CD4-positive, CD25-positive, alpha-beta regulatory T cell (primary cell): Measurements from ENCODE around the gene SSX2IP. TPM values are rescaled to one million over a fixed set of nuclear protein-coding genes. Genes with fewer than 3 reads are reported as not detected.

ENCODE experiments used
- ATAC-seq, 2 donors: fragments of 150-1000 bp; cut with Tn5 transposase; one replicate each; pipeline ENCODE4 v1.10.0; 2021; ENCODE audit warnings: low read depth in 2 of 2, moderate number of reproducible peaks in 2 of 2, moderate library complexity in 1 of 2
- DNase-seq, 3 donors: peaks; one replicate each; pipeline versions ENCODE4 v3.0.0 to v3.0.0-alpha.2; 2012 to 2022; ENCODE audit warnings: mixed read lengths in 1 of 3
- H3K27ac ChIP-seq: one replicate; pipeline ENCODE4 v1.7.0; 2013; ENCODE audit warnings: mild to moderate bottlenecking, low read length; ENCODE audit not compliant: insufficient read depth, poor library complexity, severe bottlenecking
- H3K27me3 ChIP-seq: one replicate; pipeline ENCODE4 v1.7.0; 2013; ENCODE audit warnings: low read length; ENCODE audit not compliant: control insufficient read depth, insufficient read depth
- H3K36me3 ChIP-seq: one replicate; pipeline ENCODE4 v1.7.0; 2013; ENCODE audit warnings: mild to moderate bottlenecking, low read length, moderate library complexity; ENCODE audit not compliant: control insufficient read depth, insufficient read depth
- H3K4me1 ChIP-seq: 2 replicates; pipeline ENCODE4 v1.7.0; 2013; ENCODE audit warnings: mild to moderate bottlenecking, low read length; ENCODE audit not compliant: insufficient read depth, control insufficient read depth, poor library complexity, severe bottlenecking
- H3K4me3 ChIP-seq: one replicate; pipeline ENCODE4 v1.7.0; 2013; ENCODE audit warnings: low read depth, mild to moderate bottlenecking, low read length, moderate library complexity
- H3K9me3 ChIP-seq, 2 experiments: 1 replicate in 1 of 2; 2 replicates in 1 of 2; pipeline ENCODE4 v1.7.0; 2013; ENCODE audit warnings: low read length in 2 of 2, mild to moderate bottlenecking in 1 of 2, moderate library complexity in 1 of 2; ENCODE audit not compliant: control insufficient read depth in 2 of 2
- H3K27ac Mint-ChIP-seq, 3 donors: one replicate each; pipeline ENCODE4 v1.8.0; 2020 to 2022; ENCODE audit warnings: mild to moderate bottlenecking in 3 of 3, mixed read lengths in 3 of 3, moderate library complexity in 2 of 3
- H3K27me3 Mint-ChIP-seq: one replicate; pipeline ENCODE4 v1.8.0; 2022; ENCODE audit warnings: mild to moderate bottlenecking, mixed read lengths
- H3K36me3 Mint-ChIP-seq: one replicate; pipeline ENCODE4 v1.8.0; 2020; ENCODE audit warnings: mixed read lengths
- H3K4me1 Mint-ChIP-seq, 4 donors: one replicate each; pipeline ENCODE4 v1.8.0; 2020 to 2022; ENCODE audit warnings: mixed read lengths in 4 of 4, mild to moderate bottlenecking in 1 of 4
- H3K4me3 Mint-ChIP-seq, 4 donors: one replicate each; pipeline ENCODE4 v1.8.0; 2020 to 2022; ENCODE audit warnings: mild to moderate bottlenecking in 4 of 4, mixed read lengths in 4 of 4, moderate library complexity in 3 of 4
- H3K9me3 Mint-ChIP-seq, 7 donors: one replicate each; pipeline ENCODE4 v1.8.0; 2020 to 2022; ENCODE audit warnings: mixed read lengths in 7 of 7, mild to moderate bottlenecking in 3 of 7, moderate library complexity in 2 of 7
- polyA plus RNA-seq, 4 donors: library from polyadenylated mRNA; unstranded; fragments of 300-500 nt; fragmentation: Illumina TruSeq; gene quantifications; one replicate each; pipeline ENCODE4 v1.2.3, GENCODE V29; 2021
- total RNA-seq: library from RNA; stranded (reverse); gene quantifications from one replicate; pipeline ENCODE4 v1.2.3, GENCODE V29; 2022

SSX2IP gene
- total and polyA plus RNA-seq, 5 donors from 2014 or later: 1.5 to 9.3 (median 2.9) TPM

DNA sequence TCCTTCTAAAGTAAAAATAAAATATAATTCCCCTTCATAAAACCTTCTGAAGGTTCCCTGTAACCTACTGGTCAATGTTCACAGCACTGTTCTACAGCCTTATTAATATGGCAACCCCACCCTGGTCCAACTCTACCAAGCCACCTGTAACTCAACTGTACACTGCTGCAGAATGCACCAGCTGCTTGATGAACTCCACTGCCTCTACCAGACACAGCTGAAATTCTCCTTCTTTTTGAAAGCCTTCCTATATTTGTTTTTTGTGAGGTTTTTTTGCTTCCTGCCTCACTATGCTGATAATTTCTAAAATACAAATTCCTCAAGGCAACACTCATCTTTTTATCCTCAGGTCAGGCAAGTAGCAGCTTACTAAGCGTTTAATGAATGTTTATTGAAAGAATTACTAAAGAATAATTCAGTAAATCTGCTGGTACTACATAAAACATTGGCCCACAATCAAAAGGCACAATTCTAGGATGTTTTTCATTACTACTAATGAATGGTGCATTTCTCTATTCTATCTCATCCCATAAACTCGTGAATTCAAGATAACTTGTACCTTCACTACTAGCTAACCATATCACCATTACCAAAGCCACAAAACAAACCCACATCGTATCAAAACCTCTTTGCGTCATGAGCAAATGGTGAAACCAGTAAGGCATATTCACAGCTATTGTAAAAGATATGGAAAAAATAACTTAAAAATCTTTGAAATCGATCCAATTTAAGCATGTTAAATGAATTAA lies 2.4 kb downstream of the SSX2IP start:
- peaks cover 0 to 1% (median 0%) of the 10 kb centered on the region in 7 donors for H3K9me3 Mint-ChIP-seq
- DNase-seq: no peak
- H3K4me3 Mint-ChIP-seq: peak overlapping the region in 2 of 4 donors; percentile 47 to 85

DNA sequence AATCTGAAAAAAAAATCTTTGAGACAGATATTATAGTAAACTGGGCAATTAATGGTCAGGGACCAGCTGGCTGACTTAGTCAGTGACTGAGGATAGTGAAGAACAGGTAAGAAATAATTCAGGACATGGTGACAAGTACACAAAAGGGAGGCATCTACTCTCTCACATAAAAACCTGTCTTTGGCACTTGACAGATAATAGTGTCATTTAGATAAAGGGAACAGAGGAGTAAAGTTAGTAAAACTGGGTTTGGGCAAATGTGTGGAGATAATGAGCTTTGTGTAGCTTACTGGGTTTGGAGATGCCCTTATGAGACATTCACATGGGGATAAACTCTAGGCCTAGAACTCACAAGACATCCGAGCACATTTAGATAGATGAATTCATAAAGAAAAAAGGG lies 4.0 kb downstream of the SSX2IP start:
- peak overlapping the region in 1 of 4 donors; percentile 81 for H3K4me3 Mint-ChIP-seq
- DNase-seq (no peak), ATAC-seq (no peak)
- H3K27ac ChIP-seq: no peak overlapping the region
- peaks cover 3% of the 10 kb centered on the region for H3K27me3 ChIP-seq
- H3K27me3 Mint-ChIP-seq: peaks cover 8% of the 10 kb centered on the region
- H3K4me1 Mint-ChIP-seq: peaks cover 0 to 25% (median 22%) of the 10 kb centered on the region in 4 donors
- H3K4me3 ChIP-seq: no peak overlapping the region
- H3K9me3 ChIP-seq: no peaks in the 10 kb centered on the region
- H3K4me1 ChIP-seq: peaks cover 15% of the 10 kb centered on the region
- H3K36me3 Mint-ChIP-seq: peaks cover 3% of the 10 kb centered on the region
- peaks cover 0 to 1% (median 0%) of the 10 kb centered on the region in 7 donors for H3K9me3 Mint-ChIP-seq
- no peaks in the 10 kb centered on the region for H3K36me3 ChIP-seq
- H3K27ac Mint-ChIP-seq: peak overlapping the region in 1 of 3 donors; percentile 80

More for the DNA sequence above, 2.4 kb downstream of the SSX2IP start:
- Histone ChIP-seq H3K27ac (no peak overlapping the region), H3K9me3 (no peaks in the 10 kb centered on the region), H3K4me1 (peaks cover 23% of the 10 kb centered on the region), H3K27me3 (peaks cover 3% of the 10 kb centered on the region), H3K36me3 (no peaks in the 10 kb centered on the region), H3K4me3 (no peak overlapping the region)
- peaks cover 8% of the 10 kb centered on the region for H3K27me3 Mint-ChIP-seq
- H3K4me1 Mint-ChIP-seq: peaks cover 4 to 34% (median 30%) of the 10 kb centered on the region in 4 donors
- ATAC-seq: no peak
- H3K27ac Mint-ChIP-seq: no peak overlapping the region
- H3K36me3 Mint-ChIP-seq: no peaks in the 10 kb centered on the region

DNA sequence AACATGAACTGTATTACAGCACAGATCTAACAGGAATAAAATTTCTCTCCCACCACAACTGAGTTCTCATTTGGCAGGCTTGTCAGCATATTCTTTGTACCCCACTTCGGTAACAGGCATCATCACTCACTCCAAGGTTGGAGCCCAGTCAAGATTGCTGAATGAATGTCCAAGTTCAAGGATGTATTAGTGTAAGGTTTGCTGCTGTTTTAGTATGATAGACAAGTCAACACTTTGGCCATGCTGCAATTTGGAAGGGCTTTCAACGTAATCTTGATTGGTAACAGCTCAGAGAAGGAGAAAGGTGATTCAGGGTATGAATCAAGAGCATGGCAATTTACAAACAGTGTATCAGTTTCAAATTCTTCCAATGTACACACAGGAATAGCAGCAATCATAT lies 6.8 kb downstream of the SSX2IP start:
- H3K4me3 Mint-ChIP-seq: no peak overlapping the region
- Histone ChIP-seq H3K27ac (no peak overlapping the region), H3K4me3 (no peak overlapping the region), H3K9me3 (no peaks in the 10 kb centered on the region), H3K27me3 (no peaks in the 10 kb centered on the region), H3K4me1 (no peaks in the 10 kb centered on the region), H3K36me3 (no peaks in the 10 kb centered on the region)
- ATAC-seq (no peak), DNase-seq (no peak)
- no peak overlapping the region for H3K27ac Mint-ChIP-seq
- peaks cover 7% of the 10 kb centered on the region for H3K36me3 Mint-ChIP-seq
- H3K4me1 Mint-ChIP-seq: peaks cover 0 to 14% (median 5%) of the 10 kb centered on the region in 4 donors
- peaks cover 0 to 4% (median 0%) of the 10 kb centered on the region in 7 donors for H3K9me3 Mint-ChIP-seq
- no peaks in the 10 kb centered on the region for H3K27me3 Mint-ChIP-seq

DNA sequence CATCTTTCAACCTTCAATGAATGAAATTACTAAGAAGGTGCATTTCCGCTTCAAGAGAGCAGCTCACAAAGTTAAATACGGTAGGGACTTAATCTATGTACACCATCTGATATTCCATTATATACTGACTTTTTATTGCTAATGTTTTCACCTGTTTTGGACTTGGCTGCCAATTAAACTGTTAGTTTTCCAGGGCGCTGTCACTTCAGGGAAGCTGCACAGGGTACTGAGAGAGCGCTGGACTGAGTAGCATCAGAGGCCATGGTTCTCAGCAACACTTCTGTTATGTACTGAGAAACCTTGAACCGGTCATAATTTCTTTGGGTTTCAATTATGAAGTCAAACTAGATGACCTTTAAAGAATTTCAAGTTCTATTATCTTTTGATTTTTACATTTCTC lies 8.2 kb downstream of the SSX2IP start:
- Mint-ChIP-seq H3K36me3 (peaks cover 7% of the 10 kb centered on the region), H3K27ac (no peak overlapping the region), H3K27me3 (no peaks in the 10 kb centered on the region), H3K4me1 (peaks cover 0 to 9% (median 4%) of the 10 kb centered on the region in 4 donors), H3K9me3 (peaks cover 0 to 4% (median 0%) of the 10 kb centered on the region in 7 donors), H3K4me3 (no peak overlapping the region)
- no peak for DNase-seq
- Histone ChIP-seq H3K27me3 (no peaks in the 10 kb centered on the region), H3K4me1 (no peaks in the 10 kb centered on the region), H3K27ac (no peak overlapping the region), H3K4me3 (no peak overlapping the region), H3K9me3 (no peaks in the 10 kb centered on the region), H3K36me3 (no peaks in the 10 kb centered on the region)
- ATAC-seq: no peak

DNA sequence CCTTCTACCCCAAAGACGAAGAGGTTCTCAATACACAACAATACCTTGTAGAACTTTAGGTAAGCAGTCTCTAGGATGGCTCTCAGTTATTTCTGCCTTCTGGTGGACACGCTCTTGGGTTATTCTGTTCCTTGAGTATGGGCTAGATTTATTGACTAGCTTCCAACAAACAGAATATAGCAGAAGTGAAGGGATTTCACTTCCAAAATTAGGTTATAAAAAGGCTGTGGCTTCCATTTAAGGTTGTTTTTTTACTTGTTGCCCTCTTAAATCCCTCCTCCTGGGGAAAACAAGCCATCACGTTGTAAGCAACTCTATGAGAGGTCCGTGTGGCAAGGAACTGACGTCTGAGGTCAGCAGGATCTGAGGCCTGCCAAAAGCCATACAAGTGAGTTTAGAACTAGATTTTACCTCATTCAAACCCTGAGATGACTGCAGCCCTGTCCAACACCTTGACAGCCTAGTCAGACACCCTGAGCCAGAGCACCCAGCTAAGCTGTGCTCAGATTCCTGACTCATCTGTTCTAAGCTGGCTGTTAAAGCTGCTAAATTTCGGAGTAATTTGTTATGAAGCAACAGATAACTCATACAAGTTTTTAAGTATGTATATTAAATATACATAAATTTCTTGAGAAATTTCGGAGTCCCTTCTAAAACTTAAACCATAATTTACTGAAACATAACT lies 12.7 kb downstream of the SSX2IP start:
- Mint-ChIP-seq H3K4me1 (peaks cover 0 to 7% (median 2%) of the 10 kb centered on the region in 4 donors), H3K4me3 (no peak overlapping the region), H3K27me3 (no peaks in the 10 kb centered on the region), H3K27ac (no peak overlapping the region), H3K36me3 (peaks cover 7% of the 10 kb centered on the region), H3K9me3 (peaks cover 0 to 4% (median 0%) of the 10 kb centered on the region in 7 donors)
- no peaks in the 10 kb centered on the region for H3K36me3 ChIP-seq
- no peak for ATAC-seq
- H3K4me3 ChIP-seq: no peak overlapping the region
- no peaks in the 10 kb centered on the region for H3K9me3 ChIP-seq
- H3K4me1 ChIP-seq: no peaks in the 10 kb centered on the region
- H3K27me3 ChIP-seq: no peaks in the 10 kb centered on the region
- no peak for DNase-seq
- no peak overlapping the region for H3K27ac ChIP-seq

DNA sequence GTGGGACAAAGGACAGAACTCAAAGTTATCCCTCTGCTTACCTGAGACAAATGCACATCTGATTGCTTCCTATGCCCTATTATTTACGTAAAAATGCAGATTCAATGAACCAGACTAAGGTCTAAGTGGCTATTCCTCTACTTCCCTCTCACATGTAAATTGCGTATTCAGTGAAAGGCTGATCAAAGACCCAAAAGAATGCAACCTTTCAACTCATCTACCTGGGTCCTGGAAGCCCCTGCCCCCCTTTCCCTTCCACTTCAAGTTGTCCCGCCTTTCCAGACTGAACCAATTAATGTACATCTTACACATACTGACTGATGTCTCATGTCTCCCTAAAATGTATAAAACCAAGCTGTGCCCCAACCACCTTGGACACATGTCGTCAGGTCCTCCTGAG lies 14.6 kb downstream of the SSX2IP start:
- no peaks in the 10 kb centered on the region for H3K27me3 Mint-ChIP-seq
- Histone ChIP-seq H3K27ac (no peak overlapping the region), H3K27me3 (no peaks in the 10 kb centered on the region), H3K4me3 (no peak overlapping the region), H3K4me1 (no peaks in the 10 kb centered on the region), H3K36me3 (no peaks in the 10 kb centered on the region), H3K9me3 (no peaks in the 10 kb centered on the region)
- H3K27ac Mint-ChIP-seq: no peak overlapping the region
- H3K4me3 Mint-ChIP-seq: no peak overlapping the region
- no peaks in the 10 kb centered on the region for H3K36me3 Mint-ChIP-seq
- H3K4me1 Mint-ChIP-seq: peaks cover 0 to 2% (median 0%) of the 10 kb centered on the region in 4 donors
- ATAC-seq (no peak), DNase-seq (no peak)
- no peaks in the 10 kb centered on the region for H3K9me3 Mint-ChIP-seq

DNA sequence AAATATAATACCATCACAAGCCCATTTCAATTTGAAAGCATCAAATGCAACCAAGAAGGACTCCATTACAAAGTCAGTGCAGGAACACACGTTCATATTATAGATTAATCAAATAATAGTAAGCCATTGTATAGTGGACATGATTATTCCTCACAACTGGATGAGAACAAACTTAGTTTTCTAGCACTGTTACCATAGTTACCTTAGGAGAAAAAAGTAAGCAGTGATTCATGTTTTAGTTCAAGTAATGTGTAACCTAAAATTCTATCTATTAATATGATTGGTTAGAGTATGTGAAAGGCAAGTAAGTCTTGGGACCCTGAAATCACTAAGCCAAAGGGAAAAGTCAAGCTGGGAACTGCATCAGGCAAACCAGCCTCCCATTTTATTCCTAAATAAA lies 15.2 kb downstream of the SSX2IP start:
- DNase-seq (no peak), ATAC-seq (no peak)
- Histone ChIP-seq H3K27ac (no peak overlapping the region), H3K4me3 (no peak overlapping the region), H3K4me1 (no peaks in the 10 kb centered on the region), H3K9me3 (no peaks in the 10 kb centered on the region), H3K27me3 (no peaks in the 10 kb centered on the region), H3K36me3 (no peaks in the 10 kb centered on the region)
- Mint-ChIP-seq H3K9me3 (no peaks in the 10 kb centered on the region), H3K4me3 (no peak overlapping the region), H3K36me3 (no peaks in the 10 kb centered on the region), H3K27me3 (no peaks in the 10 kb centered on the region), H3K4me1 (peaks cover 0 to 2% (median 0%) of the 10 kb centered on the region in 4 donors), H3K27ac (no peak overlapping the region)
